ENCODE results near the gene KIF16B.

GRCh38 chr20:16462711-16463110, 110.5 kb downstream of the KIF16B start:
- no peak for TF ChIP-seq CTCF (tag by site-specific recombination; IDR thresholded peaks at IDR 0.05)
- no peak for TF ChIP-seq SETDB1 (IDR thresholded peaks at IDR 0.05; ENCODE audit: insufficient read length, low read length)
- TF ChIP-seq ZNF175 (tag by site-specific recombination; IDR thresholded peaks at IDR 0.05), result no peak
- TF ChIP-seq KLF16 (tag by site-specific recombination; IDR thresholded peaks at IDR 0.05), result no peak
- no peak for TF ChIP-seq ZBTB26 (tag by site-specific recombination; optimal IDR thresholded peaks at IDR 0.05)

Data from HEK293 (cell line).